Endometrial microvascular endothelial cells (primary cell): Measurements from ENCODE around the gene LBR. TPM values are rescaled to one million over a fixed set of nuclear protein-coding genes. Genes with fewer than 3 reads are reported as not detected.

ENCODE experiments used
- in situ Hi-C: cut with HindIII; loops from 2 replicates; pipeline ENCODE4 v1.10.0; 2017; ENCODE audit warnings: low sequenced_read_pairs, low pct_unique_long_range_greater_than_20kb; ENCODE audit errors: inconsistent ontology term
- total RNA-seq: library from RNA; depleted of rRNA; stranded (reverse); fragments of >200 nt; gene quantifications from one replicate; pipeline ENCODE4 v1.2.3, GENCODE V29; 2015; ENCODE audit errors: inconsistent ontology term

The LBR gene
- total RNA-seq, 1 donor from 2014 or later = 94.3 TPM

- in situ Hi-C loops = loop anchor here (25.0 kb wide), 1 partner anchor 539 kb away; the partner anchor contains the start of gene SDE2
These were observed 20.4 kb upstream of the LBR start for GRCh38 chr1:225448146-225448805.

GRCh38 chr1:225447650-225448089 lies 19.8 kb upstream of the LBR start:
- in situ Hi-C loops = loop anchor here (25.0 kb wide), 1 partner anchor 540 kb away; the partner anchor contains the start of gene SDE2

- in situ Hi-C loops = loop anchor here (25.0 kb wide), 1 partner anchor 540 kb away; the partner anchor contains the start of gene SDE2
These were observed 19.3 kb upstream of the LBR start for GRCh38 chr1:225446981-225447615.

GRCh38 chr1:225446595-225446960 lies 18.7 kb upstream of the LBR start:
- in situ Hi-C loops = loop anchor here (25.0 kb wide), 1 partner anchor 541 kb away; the partner anchor contains the start of gene SDE2

GRCh38 chr1:225445639-225446594 lies 18.1 kb upstream of the LBR start:
- in situ Hi-C loops = loop anchor here (25.0 kb wide), 1 partner anchor 541 kb away; the partner anchor contains the start of gene SDE2

GRCh38 chr1:225442123-225442505 lies 14.3 kb upstream of the LBR start:
- in situ Hi-C loops = loop anchor here (25.0 kb wide), 1 partner anchor 545 kb away; the partner anchor contains the start of gene SDE2

- in situ Hi-C loops = loop anchor here (25.0 kb wide), 1 partner anchor 546 kb away; the partner anchor contains the start of gene SDE2
These were observed 13.7 kb upstream of the LBR start for GRCh38 chr1:225441314-225442122.

GRCh38 chr1:225440380-225441221 lies 12.8 kb upstream of the LBR start:
- in situ Hi-C loops = loop anchor here (25.0 kb wide), 1 partner anchor 547 kb away; the partner anchor contains the start of gene SDE2

- in situ Hi-C loops = loop anchor here (25.0 kb wide), 1 partner anchor 549 kb away; the partner anchor contains the start of gene SDE2
These were observed 10.0 kb upstream of the LBR start for GRCh38 chr1:225437710-225438437.

- in situ Hi-C loops = loop anchor here (25.0 kb wide), 1 partner anchor 551 kb away; the partner anchor contains the start of gene SDE2
These were observed 8.1 kb upstream of the LBR start for GRCh38 chr1:225435957-225436392.

- in situ Hi-C loops = loop anchor here (25.0 kb wide), 1 partner anchor 552 kb away; the partner anchor contains the start of gene SDE2
These were observed 7.6 kb upstream of the LBR start for GRCh38 chr1:225435487-225435886.

GRCh38 chr1:225435076-225435475 lies 7.2 kb upstream of the LBR start:
- in situ Hi-C loops = loop anchor here (25.0 kb wide), 1 partner anchor 552 kb away; the partner anchor contains the start of gene SDE2

GRCh38 chr1:225434046-225434445 lies 6.2 kb upstream of the LBR start:
- in situ Hi-C loops = loop anchor here (25.0 kb wide), 1 partner anchor 553 kb away; the partner anchor contains the start of gene SDE2

- in situ Hi-C loops = loop anchor here (25.0 kb wide), 1 partner anchor 556 kb away; the partner anchor contains the start of gene SDE2
These were observed 3.4 kb upstream of the LBR start for GRCh38 chr1:225431081-225431863.

GRCh38 chr1:225430301-225430700 lies 2.5 kb upstream of the LBR start:
- in situ Hi-C loops = loop anchor here (25.0 kb wide), 1 partner anchor 557 kb away; the partner anchor contains the start of gene SDE2
